Measurements from ENCODE around the gene YWHAE. TPM values are rescaled to one million over a fixed set of nuclear protein-coding genes. Genes with fewer than 3 reads are reported as not detected.

Gene YWHAE
- total RNA-seq, 6 experiments from 2014 or later, result 167 to 446 (median 217) TPM

- DNase-seq (no peak), ATAC-seq (no peak)
- Histone ChIP-seq H3K4me3 (no peak overlapping the region), H3K4me1 (no peaks in the 10 kb centered on the region), H3K9me3 (no peaks in the 10 kb centered on the region), H3K36me3 (no peaks in the 10 kb centered on the region), H3K27ac (no peak overlapping the region), H3K27me3 (no peaks in the 10 kb centered on the region)
- intact Hi-C loops (cut with DNase I), result no loop called here
- 66% methylated on average over 3 of the region's 14 CpGs for WGBS (ENCODE audit: insufficient coverage, low coverage, low lambda C conversion rate, missing lambda C conversion rate)
- TF ChIP-seq POLR2A (IDR thresholded peaks at IDR 0.05), result no peak
- no peak for TF ChIP-seq CTCF (IDR thresholded peaks at IDR 0.05)
Observed at GRCh38 chr17:1301546-1301945, 98.5 kb downstream of the YWHAE start.

- H3K4me1 ChIP-seq, result no peaks in the 10 kb centered on the region
- ATAC-seq (no peak), DNase-seq (no peak)
- no CpG with 5 or more reads among the region's 17 CpGs for WGBS (ENCODE audit: insufficient coverage, low coverage, low lambda C conversion rate, missing lambda C conversion rate)
- no peaks in the 10 kb centered on the region for H3K27me3 ChIP-seq
- TF ChIP-seq POLR2A (IDR thresholded peaks at IDR 0.05), result no peak
- TF ChIP-seq CTCF (IDR thresholded peaks at IDR 0.05), result no peak
- H3K27ac ChIP-seq, result no peak overlapping the region
- no peaks in the 10 kb centered on the region for H3K9me3 ChIP-seq
- no peaks in the 10 kb centered on the region for H3K36me3 ChIP-seq
- H3K4me3 ChIP-seq, result no peak overlapping the region
- intact Hi-C loops (cut with DNase I), result no loop called here
Observed at GRCh38 chr17:1300371-1300905, 99.6 kb downstream of the YWHAE start.

GRCh38 chr17:1299552-1300370, 100.3 kb downstream of the YWHAE start:
- intact Hi-C loops (cut with DNase I), result no loop called here
- Histone ChIP-seq H3K4me1 (no peaks in the 10 kb centered on the region), H3K36me3 (no peaks in the 10 kb centered on the region), H3K27me3 (no peaks in the 10 kb centered on the region), H3K4me3 (no peak overlapping the region), H3K27ac (no peak overlapping the region), H3K9me3 (no peaks in the 10 kb centered on the region)
- DNase-seq (no peak), ATAC-seq (no peak)
- 73% methylated on average over 8 of the region's 22 CpGs for WGBS (ENCODE audit: insufficient coverage, low coverage, low lambda C conversion rate, missing lambda C conversion rate)
- TF ChIP-seq POLR2A (IDR thresholded peaks at IDR 0.05) (no peak), CTCF (IDR thresholded peaks at IDR 0.05) (no peak)

GRCh38 chr17:1298606-1299005, 101.4 kb downstream of the YWHAE start:
- Histone ChIP-seq H3K27ac (no peak overlapping the region), H3K36me3 (no peaks in the 10 kb centered on the region), H3K4me3 (no peak overlapping the region), H3K4me1 (no peaks in the 10 kb centered on the region), H3K27me3 (no peaks in the 10 kb centered on the region), H3K9me3 (no peaks in the 10 kb centered on the region)
- no peak for DNase-seq
- TF ChIP-seq POLR2A (IDR thresholded peaks at IDR 0.05) (no peak), CTCF (IDR thresholded peaks at IDR 0.05) (no peak)
- peak in 2 of 4 donors; percentile 4 to 28 for ATAC-seq
- 6% methylated on average over 9 of the region's 24 CpGs for WGBS (ENCODE audit: insufficient coverage, low coverage, low lambda C conversion rate, missing lambda C conversion rate)
- intact Hi-C loops (cut with DNase I), result no loop called here

Small RNAs within 50 kb of the gene (small RNA-seq; reads per million reads assigned to genes)
- gene AC032044.2, result 0 reads per million in 2 experiments

Other genes with a start within 250 kb of the YWHAE start
- gene ABR, start 220.2 kb downstream of the YWHAE start, total RNA-seq, result 10 to 100 TPM in 3 of 6 experiments, 1 to 10 TPM in 3; 7.4 to 21.5 (median 11.3) TPM
- not detected for gene BHLHA9, start 129.8 kb downstream of the YWHAE start, total RNA-seq
- gene TRARG1, start 120.6 kb downstream of the YWHAE start, total RNA-seq, result not detected
- 10 to 100 TPM; 33.9 to 58.6 (median 47.6) TPM for gene CRK, start 56.0 kb upstream of the YWHAE start, total RNA-seq
- 10 to 100 TPM; 56.6 to 94.7 (median 68.3) TPM for gene MYO1C, start 92.5 kb upstream of the YWHAE start, total RNA-seq
- 10 to 100 TPM; 12.7 to 22.6 (median 18.2) TPM for gene INPP5K, start 116.4 kb upstream of the YWHAE start, total RNA-seq
- gene PITPNA, start 162.6 kb upstream of the YWHAE start, total RNA-seq, result 10 to 100 TPM; 24.0 to 43.4 (median 29.8) TPM
- gene SLC43A2, start 228.6 kb upstream of the YWHAE start, total RNA-seq, result 1 to 10 TPM; 1.4 to 8.9 (median 5.1) TPM
- gene SCARF1, start 245.5 kb upstream of the YWHAE start, total RNA-seq, result 10 to 100 TPM in 2 of 6 experiments, 1 to 10 TPM in 4; 6.9 to 16.9 (median 8.4) TPM
- 10 to 100 TPM; 14.6 to 47.3 (median 23.9) TPM for gene RILP, start 249.6 kb upstream of the YWHAE start, total RNA-seq

Measured in right lobe of liver (tissue), 6 donors.